Loucy (cell line): ENCODE results near the gene FAM117B.

Experiments used
- CTCF ChIP-seq: fragments of 200-600 bp; sonication (generic); conservative IDR thresholded peaks from 2 replicates; pipeline ENCODE4 v1.5.1; 2014; ENCODE audit warnings: mild to moderate bottlenecking, antibody characterized with exemption, low read length
- EZH2phosphoT487 ChIP-seq: fragments of 200-600 bp; IDR thresholded peaks from 2 replicates; pipeline ENCODE4 v1.6.1; 2018; ENCODE audit warnings: antibody characterized with exemption, mild to moderate bottlenecking, moderate library complexity, borderline replicate concordance

DNA sequence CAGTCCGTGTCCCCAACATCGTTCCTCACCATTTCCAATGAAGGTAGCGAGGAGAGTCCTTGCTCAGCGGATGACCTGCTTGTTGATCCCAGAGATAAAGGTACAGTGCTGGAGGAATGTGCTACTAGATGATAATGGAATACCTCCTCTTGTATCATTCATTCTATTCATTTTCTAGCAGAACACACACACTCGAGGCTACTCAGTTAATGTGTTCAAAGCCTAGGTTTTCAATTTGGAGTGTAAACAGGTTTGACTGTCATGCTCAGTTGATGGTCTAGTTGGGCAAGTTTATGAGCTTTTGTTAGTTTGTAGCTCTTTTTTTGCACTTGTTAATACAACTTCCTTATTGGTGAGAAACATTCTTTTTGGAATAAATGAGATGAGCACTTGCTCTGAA lies 122.6 kb downstream of the FAM117B start:
- TF ChIP-seq CTCF (no peak), EZH2phosphoT487 (no peak)
